Hepatocyte (in vitro differentiated cells): ENCODE results near the gene CBARP.

Source experiments
- EZH2 ChIP-seq: fragments of 200-600 bp; sonication (generic); IDR thresholded peaks from 2 replicates; pipeline ENCODE4 v1.6.1; 2016; ENCODE audit warnings: antibody characterized with exemption, mild to moderate bottlenecking, borderline replicate concordance
- EZH2phosphoT487 ChIP-seq: fragments of 200-600 bp; sonication (generic); IDR thresholded peaks from one replicate; pipeline ENCODE4 v1.6.1; 2018; ENCODE audit warnings: antibody characterized with exemption, mild to moderate bottlenecking, low read depth, moderate library complexity; ENCODE audit not compliant: unreplicated experiment, severe bottlenecking
- TF ChIP-seq, protein P1 (sequence below): fragments of 200-600 bp; sonication (generic); IDR thresholded peaks from 2 replicates; pipeline ENCODE4 v1.5.1; 2016; ENCODE audit warnings: antibody characterized with exemption, mild to moderate bottlenecking; ENCODE audit not compliant: poor library complexity

DNA sequence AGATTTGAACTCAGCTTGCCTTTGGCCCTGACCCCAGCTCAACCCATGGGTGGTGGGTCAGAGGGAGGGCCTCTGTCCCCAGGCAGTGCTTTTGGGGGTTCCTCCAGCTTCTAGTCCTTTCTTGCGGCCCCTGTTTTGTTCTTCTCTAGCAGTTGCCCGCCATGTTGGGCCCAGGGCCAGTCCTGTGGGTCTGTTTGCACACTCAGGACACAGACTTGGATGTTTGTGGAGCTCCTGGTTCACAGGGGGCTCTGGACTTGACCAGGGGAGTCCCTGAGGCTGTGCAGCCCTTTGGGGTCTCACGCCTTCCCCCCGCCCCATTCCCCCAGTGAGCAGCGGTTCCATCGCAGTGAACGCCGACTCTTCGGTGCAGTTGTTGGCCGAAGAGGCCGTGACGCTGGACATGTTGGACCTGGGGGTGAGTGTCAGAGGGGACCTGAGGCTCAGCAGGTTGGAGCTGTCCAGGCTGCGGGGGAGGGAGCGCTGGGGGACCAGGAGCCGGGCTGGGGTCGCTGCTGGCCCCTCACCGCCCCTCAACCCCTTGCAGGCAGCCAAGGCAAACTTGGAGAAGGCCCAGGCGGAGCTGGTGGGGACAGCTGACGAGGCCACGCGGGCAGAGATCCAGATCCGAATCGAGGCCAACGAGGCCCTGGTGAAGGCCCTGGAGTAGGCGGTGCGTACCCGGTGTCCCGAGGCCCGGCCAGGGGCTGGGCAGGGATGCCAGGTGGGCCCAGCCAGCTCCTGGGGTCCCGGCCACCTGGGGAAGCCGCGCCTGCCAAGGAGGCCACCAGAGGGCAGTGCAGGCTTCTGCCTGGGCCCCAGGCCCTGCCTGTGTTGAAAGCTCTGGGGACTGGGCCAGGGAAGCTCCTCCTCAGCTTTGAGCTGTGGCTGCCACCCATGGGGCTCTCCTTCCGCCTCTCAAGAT lies 6.2 kb upstream of the CBARP start:
- TF ChIP-seq, protein P1, sequence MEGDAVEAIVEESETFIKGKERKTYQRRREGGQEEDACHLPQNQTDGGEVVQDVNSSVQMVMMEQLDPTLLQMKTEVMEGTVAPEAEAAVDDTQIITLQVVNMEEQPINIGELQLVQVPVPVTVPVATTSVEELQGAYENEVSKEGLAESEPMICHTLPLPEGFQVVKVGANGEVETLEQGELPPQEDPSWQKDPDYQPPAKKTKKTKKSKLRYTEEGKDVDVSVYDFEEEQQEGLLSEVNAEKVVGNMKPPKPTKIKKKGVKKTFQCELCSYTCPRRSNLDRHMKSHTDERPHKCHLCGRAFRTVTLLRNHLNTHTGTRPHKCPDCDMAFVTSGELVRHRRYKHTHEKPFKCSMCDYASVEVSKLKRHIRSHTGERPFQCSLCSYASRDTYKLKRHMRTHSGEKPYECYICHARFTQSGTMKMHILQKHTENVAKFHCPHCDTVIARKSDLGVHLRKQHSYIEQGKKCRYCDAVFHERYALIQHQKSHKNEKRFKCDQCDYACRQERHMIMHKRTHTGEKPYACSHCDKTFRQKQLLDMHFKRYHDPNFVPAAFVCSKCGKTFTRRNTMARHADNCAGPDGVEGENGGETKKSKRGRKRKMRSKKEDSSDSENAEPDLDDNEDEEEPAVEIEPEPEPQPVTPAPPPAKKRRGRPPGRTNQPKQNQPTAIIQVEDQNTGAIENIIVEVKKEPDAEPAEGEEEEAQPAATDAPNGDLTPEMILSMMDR: peak; percentile 90
- no peak for TF ChIP-seq EZH2phosphoT487
- TF ChIP-seq EZH2: no peak
